GM18867 (cell line): ENCODE results near the gene HDAC7.

Source experiments
- ATAC-seq: cut with Tn5 transposase; IDR thresholded peaks from one replicate; pipeline ENCODE4 v1.9.1; 2021; ENCODE audit warnings: mild to moderate bottlenecking, moderate library complexity; ENCODE audit not compliant: unreplicated experiment

The HDAC7 gene

GRCh38 chr12:47833591-47834012 lies 13.9 kb upstream of the HDAC7 start:
- ATAC-seq, result no peak

GRCh38 chr12:47832263-47832933 lies 12.7 kb upstream of the HDAC7 start:
- ATAC-seq, result no peak

GRCh38 chr12:47829584-47829983 lies 9.9 kb upstream of the HDAC7 start:
- no peak for ATAC-seq

GRCh38 chr12:47828976-47829482 lies 9.3 kb upstream of the HDAC7 start:
- ATAC-seq, result no peak

GRCh38 chr12:47828008-47828975 lies 8.6 kb upstream of the HDAC7 start:
- ATAC-seq, result no peak

GRCh38 chr12:47825173-47825639 lies 5.5 kb upstream of the HDAC7 start:
- no peak for ATAC-seq

GRCh38 chr12:47824635-47825034 lies 4.9 kb upstream of the HDAC7 start:
- ATAC-seq, result no peak

- ATAC-seq, result no peak
These were observed 4.5 kb upstream of the HDAC7 start for GRCh38 chr12:47824198-47824597.

- no peak for ATAC-seq
These were observed 3.9 kb upstream of the HDAC7 start for GRCh38 chr12:47823422-47824086.

GRCh38 chr12:47822863-47823262 lies 3.2 kb upstream of the HDAC7 start:
- no peak for ATAC-seq

GRCh38 chr12:47822401-47822800 lies 2.7 kb upstream of the HDAC7 start:
- no peak for ATAC-seq

- ATAC-seq, result no peak
These were observed 1.6 kb upstream of the HDAC7 start for GRCh38 chr12:47821346-47821706.

GRCh38 chr12:47820631-47821345 lies 1.1 kb upstream of the HDAC7 start:
- no peak for ATAC-seq

- ATAC-seq, result peak; percentile 38
These were observed 386 bp downstream of the HDAC7 start for GRCh38 chr12:47819138-47819895.

- peak; percentile 9 for ATAC-seq
These were observed 1.1 kb downstream of the HDAC7 start for GRCh38 chr12:47818467-47819137.

GRCh38 chr12:47818007-47818376 lies 1.7 kb downstream of the HDAC7 start:
- no peak for ATAC-seq

- ATAC-seq, result no peak
These were observed 2.3 kb downstream of the HDAC7 start for GRCh38 chr12:47817272-47818006.

GRCh38 chr12:47816403-47817271 lies 3.1 kb downstream of the HDAC7 start:
- no peak for ATAC-seq
